GM12873 (cell line): Measurements from ENCODE around the gene COL20A1.

Experiments
- TF ChIP-seq, protein P1 (sequence below): IDR thresholded peaks from 2 replicates; pipeline ENCODE4 v1.5.1; 2012; ENCODE audit warnings: low read depth, mild to moderate bottlenecking, moderate library complexity, low read length, control low read depth; ENCODE audit not compliant: insufficient read depth; ENCODE audit errors: missing control alignments

Gene COL20A1

DNA sequence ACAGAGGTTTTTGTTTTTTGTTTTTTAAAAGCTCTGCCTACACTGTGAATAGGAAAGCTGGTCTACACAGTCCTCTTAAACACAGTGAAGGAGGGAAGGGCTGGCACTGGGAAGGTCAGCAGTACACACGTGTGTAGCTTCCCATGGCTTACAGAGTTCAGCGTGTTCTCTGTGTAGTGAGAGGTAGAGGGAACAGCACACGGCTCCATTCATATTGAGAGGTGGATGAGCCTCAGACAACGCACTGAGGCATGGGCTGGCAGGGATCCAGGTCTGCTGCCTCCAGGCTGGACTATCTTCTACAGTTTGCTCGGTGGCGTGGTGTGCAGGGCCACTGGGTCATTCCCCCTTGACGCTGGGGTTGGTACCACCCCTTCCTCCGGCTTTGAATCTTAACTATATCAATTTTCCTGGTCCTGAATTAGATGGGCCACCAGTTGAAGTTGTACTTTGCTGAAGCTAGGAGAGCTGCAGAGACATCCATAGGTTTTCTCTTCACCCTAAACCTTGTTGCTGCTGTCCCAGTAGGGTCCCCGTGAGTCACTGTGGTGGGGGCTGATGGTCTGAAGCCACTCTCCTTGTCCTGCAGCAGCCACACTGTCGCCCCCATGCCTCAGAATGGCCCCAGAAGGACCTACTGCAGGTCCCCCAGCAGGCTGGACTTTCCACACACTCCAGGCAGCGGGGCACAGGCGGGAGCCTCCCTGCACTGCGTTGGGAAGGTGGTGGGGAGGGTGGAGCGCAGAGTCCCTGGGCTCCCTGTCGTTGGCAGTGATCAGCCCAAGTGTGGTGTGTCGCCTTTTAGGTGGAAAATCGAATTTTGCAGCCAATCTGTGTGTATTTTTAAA, 18.4 kb upstream of the COL20A1 start:
- TF ChIP-seq, protein P1, sequence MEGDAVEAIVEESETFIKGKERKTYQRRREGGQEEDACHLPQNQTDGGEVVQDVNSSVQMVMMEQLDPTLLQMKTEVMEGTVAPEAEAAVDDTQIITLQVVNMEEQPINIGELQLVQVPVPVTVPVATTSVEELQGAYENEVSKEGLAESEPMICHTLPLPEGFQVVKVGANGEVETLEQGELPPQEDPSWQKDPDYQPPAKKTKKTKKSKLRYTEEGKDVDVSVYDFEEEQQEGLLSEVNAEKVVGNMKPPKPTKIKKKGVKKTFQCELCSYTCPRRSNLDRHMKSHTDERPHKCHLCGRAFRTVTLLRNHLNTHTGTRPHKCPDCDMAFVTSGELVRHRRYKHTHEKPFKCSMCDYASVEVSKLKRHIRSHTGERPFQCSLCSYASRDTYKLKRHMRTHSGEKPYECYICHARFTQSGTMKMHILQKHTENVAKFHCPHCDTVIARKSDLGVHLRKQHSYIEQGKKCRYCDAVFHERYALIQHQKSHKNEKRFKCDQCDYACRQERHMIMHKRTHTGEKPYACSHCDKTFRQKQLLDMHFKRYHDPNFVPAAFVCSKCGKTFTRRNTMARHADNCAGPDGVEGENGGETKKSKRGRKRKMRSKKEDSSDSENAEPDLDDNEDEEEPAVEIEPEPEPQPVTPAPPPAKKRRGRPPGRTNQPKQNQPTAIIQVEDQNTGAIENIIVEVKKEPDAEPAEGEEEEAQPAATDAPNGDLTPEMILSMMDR: no peak

DNA sequence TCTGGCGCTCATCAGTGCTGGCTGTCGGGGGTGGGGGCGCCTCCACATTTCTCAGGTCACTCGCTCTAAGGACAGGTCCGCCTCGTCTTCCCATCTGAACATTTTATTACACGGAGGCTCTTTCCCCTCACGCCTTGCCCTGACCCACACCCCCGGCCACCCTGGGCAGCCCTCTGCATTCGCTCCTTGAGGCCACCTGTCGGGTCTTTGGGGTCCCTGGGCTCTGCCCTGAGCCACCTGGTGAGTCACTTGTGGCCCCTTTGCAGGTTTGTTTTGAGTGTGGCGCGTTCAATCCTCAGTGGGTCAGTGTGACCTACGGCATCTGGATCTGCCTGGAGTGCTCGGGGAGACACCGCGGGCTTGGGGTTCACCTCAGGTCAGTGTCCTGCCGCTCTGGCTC, 17.2 kb upstream of the COL20A1 start:
- TF ChIP-seq, protein P1: no peak

DNA sequence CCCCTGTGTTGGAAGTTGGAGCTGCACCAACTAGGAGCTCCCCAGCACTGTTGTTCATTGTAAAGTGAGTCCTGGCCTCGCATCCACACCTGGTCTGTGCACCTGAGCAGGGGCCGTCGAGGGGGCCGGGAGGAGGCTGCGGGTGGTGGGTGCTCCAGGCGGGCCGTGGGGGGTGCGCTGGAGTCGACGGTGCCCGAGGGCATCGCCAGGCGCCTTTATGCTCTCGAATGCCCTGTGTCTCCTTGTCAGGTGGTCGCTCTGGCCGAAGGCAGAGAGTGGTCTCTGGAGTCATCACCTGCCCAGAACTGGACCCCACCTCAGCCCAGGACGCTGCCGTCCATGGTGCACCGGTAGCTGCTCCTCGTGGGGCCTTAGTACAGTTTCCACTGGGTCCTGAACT, 16.0 kb upstream of the COL20A1 start:
- TF ChIP-seq, protein P1: no peak

DNA sequence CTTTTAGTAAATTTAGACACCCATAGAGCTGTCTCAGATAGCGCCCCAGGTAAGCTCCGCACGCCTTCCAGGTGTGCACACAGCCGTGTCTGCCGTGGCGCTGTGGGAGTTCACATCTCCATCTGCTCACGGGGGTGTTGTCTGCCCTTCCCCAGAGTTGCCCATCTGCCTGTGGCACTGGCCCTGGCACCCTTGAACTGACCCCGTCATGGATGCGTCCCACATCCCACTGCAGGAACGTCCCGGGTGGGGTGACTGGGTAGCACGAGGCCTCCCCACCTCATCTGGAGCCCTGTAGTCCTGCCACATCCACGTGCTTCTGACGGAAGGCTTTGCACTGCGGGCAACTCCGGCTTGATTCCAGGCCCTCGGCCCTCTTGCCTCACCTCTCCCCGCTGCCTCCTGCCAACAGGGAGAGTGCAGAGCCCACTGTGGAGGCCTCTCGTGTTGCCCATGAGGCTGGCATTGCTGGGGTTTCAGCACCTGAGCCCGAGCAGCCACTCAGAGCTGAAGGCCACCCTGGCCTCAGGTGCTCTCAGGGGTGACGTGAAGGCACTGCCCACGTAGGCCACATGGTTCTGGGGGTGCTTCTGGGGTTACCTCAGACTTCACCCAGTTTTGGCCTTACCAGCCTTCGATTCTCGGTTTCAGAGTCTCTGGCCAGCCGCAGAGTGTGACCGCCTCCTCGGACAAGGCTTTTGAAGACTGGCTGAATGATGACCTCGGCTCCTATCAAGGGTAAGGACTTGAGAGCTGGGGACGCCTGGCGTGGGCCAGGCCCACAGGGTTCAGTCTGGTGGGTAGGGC, 15.3 kb upstream of the COL20A1 start:
- TF ChIP-seq, protein P1: no peak

DNA sequence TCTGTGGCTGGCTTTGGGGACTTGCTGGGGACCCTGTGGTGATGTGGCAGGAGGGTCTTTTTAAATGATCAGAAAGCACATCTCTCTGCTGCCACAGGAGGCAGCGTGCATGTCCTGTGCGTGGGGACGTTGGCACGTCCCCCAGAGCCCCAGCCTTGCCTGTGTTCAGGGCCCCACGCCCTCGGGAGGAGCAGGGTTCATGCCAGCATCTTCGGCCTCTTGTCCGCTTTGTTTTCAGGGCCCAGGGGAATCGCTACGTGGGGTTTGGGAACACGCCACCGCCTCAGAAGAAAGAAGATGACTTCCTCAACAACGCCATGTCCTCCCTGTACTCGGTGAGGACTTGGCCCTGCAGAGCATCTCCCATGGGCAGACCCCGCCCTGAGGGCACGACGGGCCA, 14.3 kb upstream of the COL20A1 start:
- TF ChIP-seq, protein P1: peak; percentile 1

DNA sequence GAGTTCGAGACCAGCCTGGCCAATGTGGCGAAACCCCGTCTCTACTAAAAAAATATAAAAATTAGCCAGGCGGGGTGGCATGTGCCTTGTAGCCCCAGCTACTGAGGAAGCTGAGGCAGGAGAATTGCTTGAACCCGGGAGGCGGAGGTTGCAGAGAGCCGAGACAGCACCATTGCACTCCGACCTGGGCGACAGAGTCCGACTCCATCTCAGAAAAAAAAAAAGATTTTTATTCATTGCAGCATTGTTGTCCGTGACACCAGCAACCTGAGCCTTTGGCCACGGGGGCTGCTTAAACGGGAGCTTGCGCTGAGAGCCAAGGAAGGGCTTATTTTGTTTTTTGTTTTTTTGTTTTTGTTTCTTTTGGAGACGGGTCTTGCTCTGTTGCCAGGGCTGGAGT, 13.1 kb upstream of the COL20A1 start:
- TF ChIP-seq, protein P1: no peak

DNA sequence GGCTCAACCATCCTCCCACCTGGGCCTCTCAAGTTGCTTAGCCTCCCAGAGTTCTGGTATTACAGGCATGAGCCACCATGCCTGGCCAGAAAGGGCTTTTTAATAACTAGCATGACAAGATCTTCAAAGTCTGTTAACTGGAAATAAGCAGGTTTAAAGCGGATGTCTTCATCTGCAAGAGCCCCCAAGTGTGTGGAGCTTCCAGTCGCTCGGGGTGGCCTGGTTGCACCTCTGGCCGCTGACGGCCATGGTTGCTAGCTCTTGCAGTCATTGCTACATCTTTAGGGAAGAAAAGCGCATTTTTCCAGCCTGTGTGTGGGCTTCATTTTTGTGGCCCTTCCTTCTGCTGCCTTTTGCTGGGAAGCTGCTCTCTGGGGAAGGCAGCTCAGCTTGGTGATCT, 12.6 kb upstream of the COL20A1 start:
- TF ChIP-seq, protein P1: no peak
